Esophagus squamous epithelium (tissue), 4 donors: Measurements from ENCODE around the gene STAG1.

ENCODE experiments used
- POLR2A ChIP-seq, 4 donors: fragments of 450-650 bp; IDR thresholded peaks; one replicate each; pipeline ENCODE4 v1.6.1; 2017; ENCODE audit warnings: antibody characterized with exemption in 4 of 4, mild to moderate bottlenecking in 4 of 4, moderate library complexity in 3 of 4
- TF ChIP-seq, protein P1 (sequence below), 6 experiments: fragments of 450-650 bp in 4 of 6; fragments of 200-600 bp in 2 of 6; sonication (generic) in 2 of 6; IDR thresholded peaks; one replicate each; pipeline ENCODE4 v1.5.1; 2016 to 2019; ENCODE audit warnings: antibody characterized with exemption in 6 of 6, mild to moderate bottlenecking in 4 of 6, moderate library complexity in 4 of 6

DNA sequence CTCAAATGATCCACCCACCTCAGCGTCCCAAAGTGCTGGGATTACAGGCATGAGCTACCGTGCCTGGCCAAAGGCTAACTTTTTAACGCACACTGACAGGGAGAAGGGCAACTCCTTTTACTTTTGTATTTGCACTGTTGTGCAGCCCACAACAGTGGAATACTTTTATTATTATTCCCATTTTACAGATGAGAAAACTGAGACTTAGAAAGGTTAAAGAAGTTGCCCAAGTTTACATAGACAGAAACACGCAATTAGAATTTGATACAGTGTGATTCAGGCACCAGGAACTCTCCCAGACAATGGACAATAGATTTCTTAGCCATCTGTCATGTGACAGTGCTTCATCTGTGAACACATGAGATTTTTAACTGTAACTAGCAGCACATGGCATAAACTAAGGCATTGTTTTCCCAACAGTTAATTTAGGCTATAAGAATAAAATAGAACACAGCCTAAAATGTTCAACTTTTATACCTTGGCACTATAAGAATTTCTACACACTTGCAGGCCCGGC lies 18.8 kb downstream of the STAG1 start:
- TF ChIP-seq, protein P1, sequence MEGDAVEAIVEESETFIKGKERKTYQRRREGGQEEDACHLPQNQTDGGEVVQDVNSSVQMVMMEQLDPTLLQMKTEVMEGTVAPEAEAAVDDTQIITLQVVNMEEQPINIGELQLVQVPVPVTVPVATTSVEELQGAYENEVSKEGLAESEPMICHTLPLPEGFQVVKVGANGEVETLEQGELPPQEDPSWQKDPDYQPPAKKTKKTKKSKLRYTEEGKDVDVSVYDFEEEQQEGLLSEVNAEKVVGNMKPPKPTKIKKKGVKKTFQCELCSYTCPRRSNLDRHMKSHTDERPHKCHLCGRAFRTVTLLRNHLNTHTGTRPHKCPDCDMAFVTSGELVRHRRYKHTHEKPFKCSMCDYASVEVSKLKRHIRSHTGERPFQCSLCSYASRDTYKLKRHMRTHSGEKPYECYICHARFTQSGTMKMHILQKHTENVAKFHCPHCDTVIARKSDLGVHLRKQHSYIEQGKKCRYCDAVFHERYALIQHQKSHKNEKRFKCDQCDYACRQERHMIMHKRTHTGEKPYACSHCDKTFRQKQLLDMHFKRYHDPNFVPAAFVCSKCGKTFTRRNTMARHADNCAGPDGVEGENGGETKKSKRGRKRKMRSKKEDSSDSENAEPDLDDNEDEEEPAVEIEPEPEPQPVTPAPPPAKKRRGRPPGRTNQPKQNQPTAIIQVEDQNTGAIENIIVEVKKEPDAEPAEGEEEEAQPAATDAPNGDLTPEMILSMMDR (IDR thresholded peaks at IDR 0.05) = no peak
- no peak for TF ChIP-seq POLR2A (IDR thresholded peaks at IDR 0.05)
